GM23338 (cell line): ENCODE measurements around the gene TEN1. TPM values are rescaled to one million over a fixed set of nuclear protein-coding genes. Genes with fewer than 3 reads are reported as not detected.

Experiments
- ATAC-seq: fragments of 200-7000 bp; cut with Tn5 transposase; 3 replicates; pipeline ENCODE4 v1.9.1; 2020
- DNase-seq: peaks from one replicate; pipeline ENCODE4 v3.0.0-alpha.2; 2015; ENCODE audit warnings: low spot score
- H2AFZ ChIP-seq: fragments of 200-600 bp; sonication (generic); 2 replicates; pipeline ENCODE4 v1.8.0; 2016; ENCODE audit warnings: antibody characterized with exemption, mild to moderate bottlenecking, moderate library complexity
- H3F3A ChIP-seq: fragments of 200-600 bp; sonication (generic); replicated peaks from 2 replicates; pipeline ENCODE4 v1.8.0; 2017; ENCODE audit warnings: antibody characterized with exemption, mixed run types, low read depth
- H3K27ac ChIP-seq: fragments of 200-600 bp; sonication (generic); 2 replicates; pipeline ENCODE4 v1.6.1; 2016; ENCODE audit warnings: low read depth
- H3K27me3 ChIP-seq: fragments of 200-600 bp; sonication (generic); 2 replicates; pipeline ENCODE4 v1.8.0; 2016; ENCODE audit warnings: mild to moderate bottlenecking, mixed run types, moderate library complexity; ENCODE audit not compliant: insufficient read depth
- H3K36me3 ChIP-seq: fragments of 200-600 bp; sonication (generic); 2 replicates; pipeline ENCODE4 v1.8.0; 2016; ENCODE audit warnings: mild to moderate bottlenecking; ENCODE audit not compliant: insufficient read depth
- H3K4me1 ChIP-seq: fragments of 200-600 bp; sonication (generic); 2 replicates; pipeline ENCODE4 v1.8.0; 2016; ENCODE audit warnings: mild to moderate bottlenecking, moderate library complexity; ENCODE audit not compliant: insufficient read depth
- H3K4me2 ChIP-seq: fragments of 200-600 bp; sonication (generic); 2 replicates; pipeline ENCODE4 v1.7.1; 2017; ENCODE audit warnings: mixed run types
- H3K4me3 ChIP-seq: fragments of 200-600 bp; sonication (generic); 2 replicates; pipeline ENCODE4 v1.6.1; 2016; ENCODE audit warnings: mixed run types
- H3K79me2 ChIP-seq: fragments of 200-600 bp; sonication (generic); replicated peaks from 2 replicates; pipeline ENCODE4 v1.8.0; 2017; ENCODE audit warnings: mild to moderate bottlenecking; ENCODE audit not compliant: insufficient read depth
- H3K9me2 ChIP-seq: fragments of 200-600 bp; sonication (generic); 2 replicates; pipeline ENCODE4 v1.8.0; 2017; ENCODE audit not compliant: insufficient read depth
- H4K20me1 ChIP-seq: fragments of 200-600 bp; sonication (generic); replicated peaks from 2 replicates; pipeline ENCODE4 v1.8.0; 2017; ENCODE audit warnings: mild to moderate bottlenecking; ENCODE audit not compliant: insufficient read depth
- H3K27ac Mint-ChIP-seq: 2 replicates; pipeline ENCODE4 v1.8.0; 2020; ENCODE audit warnings: inconsistent platforms, mild to moderate bottlenecking, moderate library complexity, mixed read lengths
- H3K27me3 Mint-ChIP-seq: 3 replicates; pipeline ENCODE4 v1.8.0; 2022; ENCODE audit warnings: low read depth, mild to moderate bottlenecking, moderate library complexity, mixed read lengths, inconsistent platforms; ENCODE audit not compliant: insufficient read depth, poor library complexity
- H3K36me3 Mint-ChIP-seq: 3 replicates; pipeline ENCODE4 v1.8.0; 2021; ENCODE audit warnings: low read depth, mild to moderate bottlenecking, inconsistent platforms, moderate library complexity, mixed read lengths
- H3K4me1 Mint-ChIP-seq: 3 replicates; pipeline ENCODE4 v1.8.0; 2020; ENCODE audit warnings: mild to moderate bottlenecking, inconsistent platforms, mixed read lengths
- H3K4me3 Mint-ChIP-seq: 3 replicates; pipeline ENCODE4 v1.8.0; 2021; ENCODE audit warnings: moderate library complexity, mild to moderate bottlenecking, inconsistent platforms, mixed read lengths
- H3K9me3 Mint-ChIP-seq: 3 replicates; pipeline ENCODE4 v1.8.0; 2020; ENCODE audit warnings: moderate library complexity, mild to moderate bottlenecking, inconsistent platforms, mixed read lengths
- CTCF ChIP-seq, 2 experiments: fragments of 200-600 bp in 1 of 2; sonication (generic) in 1 of 2; conservative IDR thresholded peaks; 2 replicates each; pipeline versions ENCODE4 v1.5.1 to v1.6.1; 2016 to 2017; ENCODE audit warnings: antibody characterized with exemption in 2 of 2, low read depth in 2 of 2, mild to moderate bottlenecking in 2 of 2, moderate library complexity in 1 of 2
- EZH2 ChIP-seq: fragments of 200-600 bp; sonication (generic); IDR thresholded peaks from one replicate; pipeline ENCODE4 v1.8.0; 2017; ENCODE audit warnings: antibody characterized with exemption, mild to moderate bottlenecking, low read depth; ENCODE audit not compliant: unreplicated experiment
- EZH2phosphoT487 ChIP-seq: fragments of 200-600 bp; sonication (generic); IDR thresholded peaks from one replicate; pipeline ENCODE4 v1.8.1; 2018; ENCODE audit warnings: antibody characterized with exemption; ENCODE audit not compliant: unreplicated experiment
- NANOG ChIP-seq: IDR thresholded peaks from 2 replicates; pipeline ENCODE4 v1.6.1; 2016; ENCODE audit warnings: antibody characterized with exemption, borderline replicate concordance
- STAT1 ChIP-seq: IDR thresholded peaks from one replicate; pipeline ENCODE4 v1.6.1; 2016; ENCODE audit warnings: antibody characterized with exemption; ENCODE audit not compliant: unreplicated experiment
- ZNF114 ChIP-seq: fragments of 250-450 bp; sonication (Bioruptor Pico); IDR thresholded peaks from 2 replicates; pipeline ENCODE4 v1.5.0; 2020; ENCODE audit warnings: mild to moderate bottlenecking, moderate library complexity
- ZNF331 ChIP-seq: fragments of 250-450 bp; sonication (Bioruptor Pico); IDR thresholded peaks from 2 replicates; pipeline ENCODE4 v1.5.0; 2020; ENCODE audit warnings: low read depth, mild to moderate bottlenecking, moderate library complexity
- polyA plus RNA-seq: library from polyadenylated mRNA; unstranded; fragments of >200 nt; fragmentation: Nextera tagmentation; extraction: Ambion mirVana; gene quantifications from 2 replicates; pipeline ENCODE4 v1.2.1, GENCODE V29; 2016
- total RNA-seq: library from RNA; depleted of rRNA; stranded (reverse); fragments of >200 nt; shearing (Covaris generic); gene quantifications from 2 replicates; pipeline ENCODE4 v1.2.3, GENCODE V29; 2014

Gene TEN1
- total and polyA plus RNA-seq, 2 experiments from 2014 or later = 11.3 to 14.1 TPM

GRCh38 chr17:75941442-75941819 is 37.6 kb upstream of the TEN1 start:
- Histone ChIP-seq H3K4me1 (peaks cover 11% of the 10 kb centered on the region; the same call in 1 of the 2 replicates), H3K27ac (peak overlapping the region; percentile 68; the same call in 1 of the 2 replicates), H3K79me2 (no peaks in the 10 kb centered on the region), H3F3A (peaks cover 12% of the 10 kb centered on the region), H3K36me3 (no peaks in the 10 kb centered on the region), H3K4me2 (peak overlapping the region; percentile 73), H3K9me2 (no peaks in the 10 kb centered on the region), H4K20me1 (no peaks in the 10 kb centered on the region), H2AFZ (0 out of 2 replicates have a peak overlapping the region, but pooled peaks have one; percentile 78), H3K4me3 (peak overlapping the region; percentile 79), H3K27me3 (no peaks in the 10 kb centered on the region)
- Mint-ChIP-seq H3K27ac (peak overlapping the region; percentile 88), H3K36me3 (peaks cover 2% of the 10 kb centered on the region; the same call in 2 of the 3 replicates), H3K27me3 (peaks cover 8% of the 10 kb centered on the region), H3K4me1 (peaks cover 9% of the 10 kb centered on the region), H3K4me3 (peak overlapping the region; percentile 89), H3K9me3 (no peaks in the 10 kb centered on the region)
- DNase-seq = no peak
- no peak for TF ChIP-seq ZNF331 (CRISPR knock-in tag)
- TF ChIP-seq ZNF114 (CRISPR knock-in tag) = no peak
- TF ChIP-seq NANOG = no peak
- no peak for TF ChIP-seq CTCF (conservative IDR thresholded peaks at IDR 0.05; ENCODE audit: low read depth in 2 of 2)
- no peak for TF ChIP-seq EZH2phosphoT487
- no peak for TF ChIP-seq EZH2
- ATAC-seq = peak; percentile 15

GRCh38 chr17:75942473-75942872 is 36.6 kb upstream of the TEN1 start:
- no peak overlapping the region for H3K4me3 Mint-ChIP-seq
- Histone ChIP-seq H3K36me3 (no peaks in the 10 kb centered on the region), H3K9me2 (no peaks in the 10 kb centered on the region), H3K4me2 (no peak overlapping the region), H4K20me1 (no peaks in the 10 kb centered on the region), H3K79me2 (no peaks in the 10 kb centered on the region), H2AFZ (no peak overlapping the region), H3K27me3 (no peaks in the 10 kb centered on the region), H3K4me1 (peaks cover 17% of the 10 kb centered on the region; the same call in 1 of the 2 replicates), H3K27ac (0 out of 2 replicates have a peak overlapping the region, but pooled peaks have one; percentile 39), H3F3A (peaks cover 15% of the 10 kb centered on the region), H3K4me3 (no peak overlapping the region)
- no peaks in the 10 kb centered on the region for H3K9me3 Mint-ChIP-seq
- no peak for ATAC-seq
- H3K4me1 Mint-ChIP-seq = peaks cover 15% of the 10 kb centered on the region
- no peak for DNase-seq
- peaks cover 10% of the 10 kb centered on the region; the same call in 2 of the 3 replicates for H3K36me3 Mint-ChIP-seq
- TF ChIP-seq EZH2phosphoT487 (no peak), STAT1 (no peak)
- H3K27ac Mint-ChIP-seq = no peak overlapping the region
- peaks cover 8% of the 10 kb centered on the region for H3K27me3 Mint-ChIP-seq

GRCh38 chr17:75943491-75943890 is 35.5 kb upstream of the TEN1 start:
- Mint-ChIP-seq H3K27ac (no peak overlapping the region), H3K4me3 (no peak overlapping the region), H3K27me3 (peaks cover 5% of the 10 kb centered on the region), H3K4me1 (peaks cover 15% of the 10 kb centered on the region; the same call in 2 of the 3 replicates), H3K9me3 (no peaks in the 10 kb centered on the region), H3K36me3 (peaks cover 16% of the 10 kb centered on the region; the same call in 2 of the 3 replicates)
- no peak overlapping the region for H3K4me2 ChIP-seq
- H3K27me3 ChIP-seq = no peaks in the 10 kb centered on the region
- H3K4me1 ChIP-seq = peaks cover 17% of the 10 kb centered on the region; the same call in 1 of the 2 replicates
- H2AFZ ChIP-seq = no peak overlapping the region
- H3K79me2 ChIP-seq = no peaks in the 10 kb centered on the region
- DNase-seq = no peak
- 0 out of 2 replicates have a peak overlapping the region, but pooled peaks have one; percentile 37 for H3K27ac ChIP-seq
- no peaks in the 10 kb centered on the region for H4K20me1 ChIP-seq
- H3K36me3 ChIP-seq = no peaks in the 10 kb centered on the region
- H3K4me3 ChIP-seq = no peak overlapping the region
- no peaks in the 10 kb centered on the region for H3K9me2 ChIP-seq
- TF ChIP-seq EZH2phosphoT487 = no peak
- H3F3A ChIP-seq = peaks cover 17% of the 10 kb centered on the region
- no peak for ATAC-seq
